ENCODE data around the gene CER1.

GRCh38 chr9:14722391-14723035 lies at the start of gene CER1:
- TF ChIP-seq BHLHE40 (IDR thresholded peaks at IDR 0.05; ENCODE audit: borderline replicate concordance in 1 of 2, low read depth in 2 of 2, low read length in 1 of 2) (no peak), CTCF (IDR thresholded peaks at IDR 0.05 in 2 of 3, conservative IDR thresholded peaks at IDR 0.05 in 1 of 3; ENCODE audit: control insufficient read depth in 2 of 3, extremely low read depth in 1 of 3, insufficient read depth in 1 of 3, low read depth in 3 of 3, low read length in 3 of 3) (no peak), ATF3 (IDR thresholded peaks at IDR 0.05; ENCODE audit: borderline replicate concordance, extremely low read depth, low read depth, low read length) (no peak), SIN3A (IDR thresholded peaks at IDR 0.05; ENCODE audit: low read depth, low read length) (no peak), CHD2 (IDR thresholded peaks at IDR 0.05; ENCODE audit: borderline replicate concordance, low read depth, low read length) (no peak), MYC (IDR thresholded peaks at IDR 0.05; ENCODE audit: insufficient read depth, insufficient read length, insufficient replicate concordance, low read length, severe bottlenecking) (no peak), RFX5 (IDR thresholded peaks at IDR 0.05; ENCODE audit: low read depth, low read length) (no peak), FOXM1 (IDR thresholded peaks at IDR 0.05; ENCODE audit: low read depth, low read length) (no peak), REST (IDR thresholded peaks at IDR 0.05; ENCODE audit: low read depth, low read length) (no peak), ETV6 (conservative IDR thresholded peaks at IDR 0.05 in 1 of 2, IDR thresholded peaks at IDR 0.05 in 1 of 2; ENCODE audit: borderline replicate concordance in 1 of 2, low read depth in 1 of 2) (no peak), BCL3 (IDR thresholded peaks at IDR 0.05; ENCODE audit: borderline replicate concordance, insufficient read depth, low read depth, low read length, poor library complexity, severe bottlenecking) (no peak), ATF2 (IDR thresholded peaks at IDR 0.05; ENCODE audit: low read length) (no peak), BACH1 (IDR thresholded peaks at IDR 0.05; ENCODE audit: borderline replicate concordance) (no peak)

Data from GM12878 (cell line).